Measurements from ENCODE around the gene CCT7. TPM values are rescaled to one million over a fixed set of nuclear protein-coding genes. Genes with fewer than 3 reads are reported as not detected.

Gene CCT7
- total and polyA plus RNA-seq, 10 of the 15 experiments (the other 5 are each of a cell fraction or from before 2014, with no cell fraction given) = 206 to 598 (median 486) TPM

GRCh38 chr2:73218298-73218697 lies 15.8 kb upstream of the CCT7 start:
- Histone ChIP-seq H3K9me3 (replicated peaks; ENCODE audit: control insufficient read depth, insufficient read depth, low read length) (no peaks in the 10 kb centered on the region), H3K4me2 (ENCODE audit: control insufficient read depth, insufficient read depth) (no peak overlapping the region), H3K79me2 (ENCODE audit: control insufficient read depth, insufficient read depth, low read length) (peaks cover 16% of the 10 kb centered on the region), H2AFZ (ENCODE audit: control insufficient read depth, low read depth, low read length) (no peak overlapping the region), H3K9ac (ENCODE audit: control insufficient read depth, insufficient read depth, low read length) (no peak overlapping the region), H3K27ac (ENCODE audit: control insufficient read depth, insufficient read depth) (no peak overlapping the region), H3K4me3 (no peak overlapping the region), H3K4me1 (ENCODE audit: control insufficient read depth, insufficient read depth, low read length) (peaks cover 7% of the 10 kb centered on the region), H4K20me1 (ENCODE audit: control insufficient read depth, insufficient read depth) (no peaks in the 10 kb centered on the region), H3K27me3 (replicated peaks in 1 of 2; ENCODE audit: control insufficient read depth in 2 of 2, insufficient read depth in 2 of 2, low read length in 1 of 2) (no peaks in the 10 kb centered on the region), H3K36me3 (ENCODE audit: control insufficient read depth in 2 of 2, insufficient read depth in 2 of 2, low read length in 1 of 2) (peaks cover 5 to 16% of the 10 kb centered on the region in 2 experiments; a peak in 2 of 4 replicates)
- TF ChIP-seq ZNF217 (IDR thresholded peaks at IDR 0.05) (no peak), HDAC6 (IDR thresholded peaks at IDR 0.05; ENCODE audit: unreplicated experiment) (no peak), IRF5 (IDR thresholded peaks at IDR 0.05; ENCODE audit: borderline replicate concordance) (no peak), SP1 (IDR thresholded peaks at IDR 0.05; ENCODE audit: low read depth, low read length) (no peak), BCL3 (IDR thresholded peaks at IDR 0.05; ENCODE audit: borderline replicate concordance, insufficient read depth, low read depth, low read length, poor library complexity, severe bottlenecking) (no peak), POLR2AphosphoS2 (IDR thresholded peaks at IDR 0.05; ENCODE audit: low read depth, low read length) (no peak), ZBTB33 (IDR thresholded peaks at IDR 0.05) (no peak), NR2C1 (IDR thresholded peaks at IDR 0.05) (no peak), CUX1 (IDR thresholded peaks at IDR 0.05; ENCODE audit: insufficient replicate concordance, low read depth, low read length) (no peak), ETV6 (conservative IDR thresholded peaks at IDR 0.05 in 1 of 2, IDR thresholded peaks at IDR 0.05 in 1 of 2; ENCODE audit: borderline replicate concordance in 1 of 2, low read depth in 1 of 2) (no peak), TCF3 (IDR thresholded peaks at IDR 0.05; ENCODE audit: borderline replicate concordance, insufficient read depth, low read depth, low read length) (no peak)
- POLR2A ChIA-PET = interaction anchor here (0.7 kb wide), 1 partner anchor 422 kb away, joined by 3 read pairs; no protein-coding TSS in a partner anchor
- no peak for DNase-seq (ENCODE audit: low read depth, low spot score)
- intact Hi-C loops (cut with micrococcal nuclease; ENCODE audit: unreplicated experiment) = no loop called here
- no peak for ATAC-seq
- CTCF ChIA-PET = interaction anchor here (1.1 to 1.8 kb wide), 3 partner anchors 15 to 71 kb away, joined by 3 to 7 read pairs (median 3); partner anchors contain the start of genes CCT7 and PRADC1
- RAD21 ChIA-PET (ENCODE audit: unreplicated experiment) = interaction anchor here (1.2 kb wide), 1 partner anchor 72 kb away, joined by 4 read pairs; no protein-coding TSS in a partner anchor
- no peak for FAIRE-seq
- no TSS peak for BruUV-seq (replicated peaks)
- in situ Hi-C loops (cut with MboI) = no loop called here
- SMC1A ChIA-PET (ENCODE audit: uncharacterized antibody, unreplicated experiment) = interaction anchor here (1.3 to 1.9 kb wide), 2 partner anchors 15 to 17 kb away, joined by 3 to 4 read pairs; partner anchors contain the start of gene PRADC1
